Middle frontal gyrus (tissue), 1 donor: Measurements from ENCODE around the gene FAM210B.
A peak's percentile ranks its signal among the peaks of the same experiment; 100 is the strongest.
"Not testable (repeated sequence)": the region's sequence is repeated elsewhere in the genome, so short reads cannot be mapped to it uniquely, and the experiment has no call there.

Source experiments
- DNase-seq: peaks from one replicate; pipeline ENCODE4 v3.0.0-alpha.2; 2015; ENCODE audit warnings: low spot score; ENCODE audit errors: extremely low spot score

The FAM210B gene

GRCh38 chr20:56358600-56359211 is at the start of gene FAM210B:
Gene FAM210B (plus strand): TSS chr20:56358974. CDS start chr20:56359006, 32 bp downstream.
- peak; percentile 85 for DNase-seq

- no peak for DNase-seq
These were observed 42.7 kb upstream of the FAM210B start for GRCh38 chr20:56316051-56316450.

GRCh38 chr20:56316483-56316882 is 42.3 kb upstream of the FAM210B start:
- no peak for DNase-seq

- no peak for DNase-seq
These were observed 36.1 kb upstream of the FAM210B start for GRCh38 chr20:56322681-56323080.

GRCh38 chr20:56323206-56323605 is 35.6 kb upstream of the FAM210B start:
- no peak for DNase-seq

- no peak for DNase-seq
These were observed 35.1 kb upstream of the FAM210B start for GRCh38 chr20:56323656-56324055.

- no peak for DNase-seq
These were observed 34.0 kb upstream of the FAM210B start for GRCh38 chr20:56324806-56325205.

GRCh38 chr20:56328861-56329260 is 29.9 kb upstream of the FAM210B start:
- no peak for DNase-seq

GRCh38 chr20:56336709-56337108 is 22.1 kb upstream of the FAM210B start:
- not testable (repeated sequence) for DNase-seq

- no peak for DNase-seq
These were observed 16.0 kb upstream of the FAM210B start for GRCh38 chr20:56342783-56343182.

GRCh38 chr20:56343861-56344381 is 14.9 kb upstream of the FAM210B start:
- no peak for DNase-seq

- no peak for DNase-seq
These were observed 12.9 kb upstream of the FAM210B start for GRCh38 chr20:56345911-56346310.

- DNase-seq = no peak
These were observed 11.0 kb upstream of the FAM210B start for GRCh38 chr20:56347628-56348304.

- no peak for DNase-seq
These were observed 10.5 kb upstream of the FAM210B start for GRCh38 chr20:56348305-56348693.

GRCh38 chr20:56348746-56349145 is 10.0 kb upstream of the FAM210B start:
- DNase-seq = no peak

GRCh38 chr20:56350842-56351241 is 7.9 kb upstream of the FAM210B start:
- no peak for DNase-seq

- no peak for DNase-seq
These were observed 6.3 kb upstream of the FAM210B start for GRCh38 chr20:56352345-56353055.

GRCh38 chr20:56353356-56353755 is 5.4 kb upstream of the FAM210B start:
- no peak for DNase-seq

GRCh38 chr20:56358070-56358469 is 704 bp upstream of the FAM210B start:
- no peak for DNase-seq

- DNase-seq = no peak
These were observed 698 bp downstream of the FAM210B start for GRCh38 chr20:56359212-56360132.
